K562 (cell line): ENCODE data around the gene ZDHHC24.

Experiments
- CBX2 ChIP-seq: fragments of 200-600 bp; sonication (generic); IDR thresholded peaks from one replicate; pipeline ENCODE4 v1.6.1; 2012; ENCODE audit warnings: mild to moderate bottlenecking, low read length, inconsistent platforms; ENCODE audit not compliant: insufficient read depth, poor library complexity, severe bottlenecking
- E2F5 ChIP-seq: sonication (generic); formaldehyde crosslinking; IDR thresholded peaks from 2 replicates; pipeline ENCODE4 v1.8.0; 2022; ENCODE audit warnings: mild to moderate bottlenecking, missing genetic modification reagents
- ELF4 ChIP-seq: fragments of 450-650 bp; formaldehyde crosslinking; IDR thresholded peaks from 2 replicates; pipeline ENCODE4 v1.4.0; 2022; ENCODE audit warnings: missing genetic modification characterization
- EZH2 ChIP-seq: IDR thresholded peaks from 2 replicates; pipeline ENCODE4 v1.6.1; 2012; ENCODE audit warnings: low read depth, mild to moderate bottlenecking, inconsistent platforms, low read length, borderline replicate concordance
- GABPA ChIP-seq: fragments of 200-800 bp; sonication (Bioruptor generic); conservative IDR thresholded peaks from 2 replicates; pipeline ENCODE4 v1.6.1; 2016; ENCODE audit warnings: low read depth, missing genetic modification characterization, missing compliant biosample characterization
- HCFC1 ChIP-seq: IDR thresholded peaks from 2 replicates; pipeline ENCODE4 v1.6.1; 2012; ENCODE audit warnings: low read depth, low read length, improper control_type of control experiment
- HMBOX1 ChIP-seq: sonication (generic); IDR thresholded peaks from 2 replicates; pipeline ENCODE4 v1.6.1; 2016
- HNRNPLL ChIP-seq: fragments of 200-400 bp; formaldehyde crosslinking; IDR thresholded peaks from 2 replicates; pipeline ENCODE4 v1.6.1; 2017; ENCODE audit warnings: low read length, low read depth, mild to moderate bottlenecking; ENCODE audit not compliant: poor library complexity, severe bottlenecking
- MXI1 ChIP-seq: IDR thresholded peaks from 2 replicates; pipeline ENCODE4 v1.6.1; 2011; ENCODE audit warnings: low read depth, mild to moderate bottlenecking, improper control_type of control experiment, low read length
- RFX5 ChIP-seq: IDR thresholded peaks from 2 replicates; pipeline ENCODE4 v1.6.1; 2011; ENCODE audit warnings: low read depth, mild to moderate bottlenecking, improper control_type of control experiment, low read length
- SPI1 ChIP-seq: IDR thresholded peaks from 2 replicates; pipeline ENCODE4 v1.6.1; 2011; ENCODE audit warnings: low read depth, low read length, control low read depth, borderline replicate concordance

GRCh38 chr11:66494458-66494857 lies 51.4 kb downstream of the ZDHHC24 start:
- TF ChIP-seq RFX5, result no peak
- no peak for TF ChIP-seq HMBOX1
- TF ChIP-seq E2F5 (CRISPR knock-in tag), result no peak
- no peak for TF ChIP-seq GABPA (tag)
- TF ChIP-seq HCFC1, result no peak
- TF ChIP-seq CBX2, result no peak
- no peak for TF ChIP-seq ELF4
- TF ChIP-seq SPI1, result no peak
- no peak for TF ChIP-seq EZH2
- no peak for TF ChIP-seq HNRNPLL
- TF ChIP-seq MXI1, result no peak
